PC-3 (cell line): ENCODE measurements around the gene ZNF253.

Experiments used
- CTCF ChIP-seq: fragments of 300-600 bp; sonication (generic); conservative IDR thresholded peaks from 2 replicates; pipeline ENCODE4 v1.5.1; 2017; ENCODE audit warnings: antibody characterized with exemption, low read depth, mild to moderate bottlenecking, low read length
- EZH2 ChIP-seq: fragments of 300-600 bp; sonication (generic); IDR thresholded peaks from one replicate; pipeline ENCODE4 v1.6.1; 2017; ENCODE audit warnings: antibody characterized with exemption, mild to moderate bottlenecking, low read length; ENCODE audit not compliant: unreplicated experiment
- EZH2phosphoT487 ChIP-seq: fragments of 300-600 bp; sonication (generic); IDR thresholded peaks from 2 replicates; pipeline ENCODE4 v1.6.1; 2018; ENCODE audit warnings: mild to moderate bottlenecking, antibody characterized with exemption, low read length, borderline replicate concordance

- TF ChIP-seq CTCF (no peak), EZH2phosphoT487 (no peak), EZH2 (no peak)
Observed at GRCh38 chr19:19817357-19817756, 48.3 kb upstream of the ZNF253 start.
